ACHN (cell line): ENCODE data around the gene PRC1.
A peak's percentile ranks its signal among the peaks of the same experiment; 100 is the strongest.

ENCODE experiments used
- DNase-seq: peaks from one replicate; pipeline ENCODE4 v3.0.0-alpha.2; 2015
- in situ Hi-C: cut with HindIII; loops from 2 replicates; pipeline ENCODE4 v1.10.0; 2017; ENCODE audit warnings: low sequenced_read_pairs, low pct_ligation_motif_present, low pct_unique_long_range_greater_than_20kb

The PRC1 gene

DNA sequence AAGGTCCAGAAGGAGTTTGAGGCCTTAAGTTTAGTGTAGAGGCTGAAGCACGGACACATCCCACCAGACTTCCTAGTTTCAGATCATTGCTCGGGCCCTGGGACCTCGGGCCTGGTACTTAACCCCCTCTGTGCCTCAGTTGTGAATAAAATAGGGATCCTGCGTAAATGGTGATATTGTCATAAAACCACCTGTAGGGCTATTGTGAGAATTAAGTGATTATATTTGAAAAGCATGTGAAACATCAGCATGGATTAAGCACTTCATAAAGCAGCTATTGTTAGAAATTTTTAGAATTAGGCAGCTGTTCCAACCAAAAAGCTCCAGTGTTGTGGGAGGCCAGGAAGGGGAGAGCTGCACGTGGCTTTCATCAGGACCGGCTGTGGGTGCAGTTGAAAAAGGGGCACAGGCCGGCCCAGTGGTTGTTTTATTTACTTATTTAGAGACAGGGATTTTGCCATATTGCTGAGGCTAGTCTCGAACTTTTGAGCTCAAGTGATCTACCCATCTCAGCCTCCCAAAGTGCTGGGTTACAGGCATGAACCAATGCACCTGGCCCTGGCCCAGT lies 35.2 kb downstream of the PRC1 start:
- in situ Hi-C loops: no loop called here
- DNase-seq: no peak

DNA sequence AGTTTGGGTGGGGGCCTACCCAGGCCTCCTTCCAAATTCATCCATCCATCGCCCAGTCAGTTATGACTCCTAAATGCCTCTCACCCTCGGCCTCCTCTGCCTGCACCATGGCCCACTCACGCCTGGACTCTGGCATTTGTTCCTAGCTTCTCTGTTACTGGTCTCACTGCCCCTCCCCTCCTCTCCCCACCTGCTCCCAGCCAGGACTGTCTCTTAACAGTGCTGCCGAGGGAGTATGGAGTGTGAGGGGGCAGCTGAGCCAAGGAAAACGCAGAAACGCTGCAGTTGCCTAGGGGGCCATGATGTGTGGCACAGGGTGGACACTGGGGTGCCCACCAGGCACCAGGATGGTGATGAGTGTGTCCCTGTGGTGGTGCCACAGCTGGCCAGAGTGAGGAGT lies 36.5 kb downstream of the PRC1 start:
- no peak for DNase-seq
- in situ Hi-C loops: no loop called here

GRCh38 chr15:90957031-90957790 lies 37.1 kb downstream of the PRC1 start:
- no peak for DNase-seq
- in situ Hi-C loops: no loop called here

DNA sequence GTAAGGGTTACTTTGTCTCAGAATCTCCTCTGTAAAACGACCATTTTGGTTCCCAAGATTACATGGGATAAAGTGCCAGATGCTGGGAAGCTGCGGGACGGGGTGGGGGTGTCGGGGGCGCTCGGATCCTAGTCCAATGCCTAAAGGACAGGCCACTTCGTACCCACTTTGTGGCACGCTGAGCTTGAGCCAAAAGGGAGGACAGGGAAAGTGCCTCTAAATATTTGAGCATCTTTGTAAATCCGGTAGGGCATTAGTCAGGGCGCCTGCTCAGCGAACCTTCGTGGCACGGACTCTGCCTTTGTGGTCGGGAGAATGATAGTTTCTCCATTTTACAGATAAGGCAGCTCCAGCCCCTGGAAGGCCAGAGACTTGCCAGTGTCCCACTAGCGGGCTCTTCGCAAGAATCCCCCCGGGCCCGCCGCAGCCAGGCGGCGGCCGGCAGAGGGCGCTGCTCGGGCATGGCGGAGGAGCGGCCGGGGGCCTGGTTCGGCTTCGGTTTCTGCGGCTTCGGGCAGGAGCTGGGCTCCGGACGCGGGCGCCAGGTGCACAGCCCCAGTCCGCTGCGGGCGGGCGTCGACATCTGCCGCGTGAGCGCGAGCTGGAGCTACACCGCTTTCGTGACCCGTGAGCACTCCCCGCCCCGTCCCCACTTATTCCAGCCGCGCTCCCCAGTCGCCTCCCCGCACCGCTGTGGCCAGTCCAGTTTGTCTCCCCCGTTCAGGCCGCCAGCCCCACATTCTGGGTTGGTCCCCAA lies 37.9 kb downstream of the PRC1 start:
- DNase-seq: no peak
- in situ Hi-C loops: no loop called here

DNA sequence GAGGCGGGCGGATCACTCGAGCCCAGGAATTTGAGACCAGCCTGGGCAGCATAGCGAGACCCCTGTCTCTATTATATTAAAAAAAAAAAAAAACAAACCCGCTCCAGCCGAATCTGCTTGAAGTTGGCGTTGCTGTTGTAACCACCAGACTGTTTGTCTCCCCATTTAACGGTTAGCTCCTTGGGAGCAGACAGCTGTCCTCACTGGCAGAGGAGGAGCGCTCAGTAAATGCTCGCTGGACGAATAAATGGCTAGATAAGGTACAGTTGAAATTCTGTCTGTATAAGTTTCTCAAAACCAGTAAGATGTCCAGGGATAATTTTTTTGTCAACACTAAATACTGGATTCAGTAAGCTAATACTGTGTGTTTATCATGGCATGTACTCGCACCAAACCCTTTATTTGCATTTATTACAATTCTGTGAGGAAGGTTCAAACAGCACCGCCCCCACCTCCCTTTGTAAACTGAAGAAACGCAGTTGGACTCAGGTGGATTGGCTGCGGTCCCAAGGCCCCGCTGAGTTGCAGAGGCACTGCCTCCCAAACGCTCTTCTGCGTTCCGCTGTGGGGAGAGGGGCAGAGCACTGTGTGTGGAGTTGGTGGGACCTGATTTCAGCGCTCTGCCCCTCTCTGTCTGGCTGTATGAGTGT lies 38.6 kb downstream of the PRC1 start:
- in situ Hi-C loops: no loop called here
- no peak for DNase-seq

GRCh38 chr15:90954712-90955623 lies 39.4 kb downstream of the PRC1 start, which contains the start of gene RCCD1:
Gene RCCD1 (plus strand): TSS chr15:90954884. CDS start chr15:90956735, 1,851 bp downstream.
- DNase-seq: peak; percentile 94
- in situ Hi-C loops: no loop called here

- DNase-seq: no peak
These were observed 40.2 kb downstream of the PRC1 start for GRCh38 chr15:90953947-90954711.

DNA sequence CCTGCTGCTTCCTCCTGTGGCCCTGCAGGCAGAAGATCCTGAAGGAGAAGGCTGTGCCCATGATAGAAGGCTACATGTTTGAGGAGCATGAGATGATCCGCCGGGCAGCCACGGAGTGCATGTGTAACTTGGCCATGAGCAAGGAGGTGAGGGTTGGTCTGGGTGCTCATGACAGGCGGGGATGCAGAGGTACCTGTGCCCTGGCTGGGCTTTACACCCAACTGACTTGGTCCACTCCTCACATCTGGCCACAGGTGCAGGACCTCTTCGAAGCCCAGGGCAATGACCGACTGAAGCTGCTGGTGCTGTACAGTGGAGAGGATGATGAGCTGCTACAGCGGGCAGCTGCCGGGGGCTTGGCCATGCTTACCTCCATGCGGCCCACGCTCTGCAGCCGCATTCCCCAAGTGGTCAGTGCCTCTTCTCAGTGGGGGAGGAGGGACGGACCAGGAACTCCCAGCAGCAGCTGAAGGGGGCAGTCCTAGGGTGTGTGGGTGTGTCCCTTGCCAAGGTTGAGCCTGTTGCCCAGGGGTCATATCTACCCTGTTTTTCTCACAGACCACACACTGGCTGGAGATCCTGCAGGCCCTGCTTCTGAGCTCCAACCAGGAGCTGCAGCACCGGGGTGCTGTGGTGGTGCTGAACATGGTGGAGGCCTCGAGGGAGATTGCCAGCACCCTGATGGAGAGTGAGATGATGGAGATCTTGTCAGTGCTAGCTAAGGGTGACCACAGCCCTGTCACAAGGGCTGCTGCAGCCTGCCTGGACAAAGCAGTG lies 41.2 kb downstream of the PRC1 start:
- in situ Hi-C loops: no loop called here

More at GRCh38 chr15:90953947-90954711, 40.2 kb downstream of the PRC1 start:
- in situ Hi-C loops: no loop called here

DNA sequence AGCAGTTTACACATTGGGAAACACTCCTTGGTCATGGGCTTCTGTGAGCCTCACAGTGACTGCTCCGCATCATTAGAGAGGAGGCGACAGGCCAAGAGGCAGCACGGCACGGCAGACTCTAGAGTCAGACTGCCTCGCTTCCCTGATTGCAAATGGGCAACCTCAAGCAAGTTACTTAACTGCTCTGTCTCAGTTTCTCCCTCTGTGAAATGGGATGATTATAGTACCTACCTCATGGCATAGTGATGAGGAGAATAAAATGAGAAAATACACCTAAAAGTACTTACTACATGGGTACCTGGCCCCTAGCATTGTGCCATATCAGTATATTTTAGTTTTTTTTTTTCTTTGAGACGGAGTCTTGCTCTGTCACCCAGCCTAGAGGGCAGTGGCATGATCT lies 43.7 kb downstream of the PRC1 start:
- in situ Hi-C loops: no loop called here
- DNase-seq: no peak

More for the DNA sequence above, 41.2 kb downstream of the PRC1 start:
- DNase-seq: no peak

GRCh38 chr15:90949979-90950675 lies 44.2 kb downstream of the PRC1 start:
- in situ Hi-C loops: no loop called here

GRCh38 chr15:90948506-90948905 lies 45.8 kb downstream of the PRC1 start:
- in situ Hi-C loops: no loop called here

More at GRCh38 chr15:90949979-90950675, 44.2 kb downstream of the PRC1 start:
- no peak for DNase-seq

GRCh38 chr15:90947577-90948357 lies 46.6 kb downstream of the PRC1 start:
- no peak for DNase-seq
- in situ Hi-C loops: no loop called here

More at GRCh38 chr15:90948506-90948905, 45.8 kb downstream of the PRC1 start:
- DNase-seq: no peak

GRCh38 chr15:90946941-90947576 lies 47.3 kb downstream of the PRC1 start:
- in situ Hi-C loops: no loop called here
- DNase-seq: no peak

- no peak for DNase-seq
- in situ Hi-C loops: no loop called here
These were observed 47.8 kb downstream of the PRC1 start for GRCh38 chr15:90946538-90946937.

DNA sequence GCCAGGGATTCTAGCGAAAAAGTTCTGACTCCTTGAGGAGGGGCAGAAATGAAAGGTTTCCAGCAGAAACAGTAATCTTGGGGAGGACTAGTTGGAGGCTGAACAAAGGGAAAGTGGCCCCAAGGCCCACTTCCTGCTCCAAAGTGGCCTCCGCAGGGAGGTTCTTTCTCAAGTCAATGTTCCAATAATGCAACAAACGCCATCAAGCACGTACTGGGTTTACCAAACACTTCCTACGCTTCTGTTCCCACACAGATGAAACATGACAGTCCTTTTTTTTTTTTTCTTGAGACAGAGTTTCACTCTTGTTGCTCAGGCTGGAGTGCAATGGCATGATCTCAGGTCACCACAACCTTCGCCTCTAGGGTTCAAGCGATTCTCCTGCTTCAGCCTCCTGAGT lies 49.2 kb downstream of the PRC1 start:
- DNase-seq: no peak
- in situ Hi-C loops: no loop called here
